Endothelial cell of umbilical vein (primary cell): ENCODE results near the gene RPL15. TPM values are rescaled to one million over a fixed set of nuclear protein-coding genes. Genes with fewer than 3 reads are reported as not detected.
A peak's percentile ranks its signal among the peaks of the same experiment; 100 is the strongest.

Source experiments
- BruUV-seq: library from RNA; stranded (reverse); fragments of 400-500 nt; replicated peaks from 2 replicates; lab custom pipeline; 2021; lab: Mats Ljungman, UMichigan
- CTCF ChIA-PET: fragments of 300-600, 350-600 bp; sonication (Branson Sonifier 250); formaldehyde crosslinking; loops from one replicate; lab custom pipeline; 2021; ENCODE audit warnings: antibody characterized with exemption, inconsistent platforms; lab: Charles Lee
- POLR2A ChIA-PET: fragments of 300-600, 350-600 bp; sonication (Branson Sonifier 250); formaldehyde crosslinking; loops from one replicate; lab custom pipeline; 2021; ENCODE audit warnings: antibody characterized with exemption, inconsistent platforms; lab: Charles Lee
- DNase-seq: peaks from one replicate; pipeline ENCODE4 v3.0.0-alpha.2; 2011; ENCODE audit warnings: low read depth, low spot score
- FAIRE-seq: peaks from 2 replicates; lab custom pipeline; 2011; peaks lifted over from hg19 to GRCh38; lab: Jason Lieb, UNC
- H2AFZ ChIP-seq: 2 replicates; pipeline ENCODE4 v1.6.0; 2012; ENCODE audit warnings: low read depth, low read length, control low read depth, inconsistent platforms
- H3K27ac ChIP-seq: 2 replicates; pipeline ENCODE4 v1.5.1; 2011; ENCODE audit warnings: low read depth, mild to moderate bottlenecking, control low read depth, low read length, moderate library complexity; ENCODE audit not compliant: insufficient read depth
- H3K27me3 ChIP-seq, 2 experiments: 2 replicates each; pipeline versions ENCODE4 v1.6.0 to v1.6.1; 2011; ENCODE audit warnings: low read length in 2 of 2, mixed read lengths in 1 of 2; ENCODE audit not compliant: control insufficient read depth in 2 of 2, insufficient read depth in 2 of 2
- H3K36me3 ChIP-seq, 2 experiments: 2 replicates in 1 of 2; 3 replicates in 1 of 2; pipeline ENCODE4 v1.5.1; 2011; ENCODE audit warnings: low read length in 2 of 2, mild to moderate bottlenecking in 1 of 2, moderate library complexity in 1 of 2; ENCODE audit not compliant: control insufficient read depth in 2 of 2, insufficient read depth in 2 of 2; ENCODE audit errors: extremely low read depth in 1 of 2
- H3K4me1 ChIP-seq: 3 replicates; pipeline ENCODE4 v1.5.1; 2011; ENCODE audit warnings: mild to moderate bottlenecking, low read length; ENCODE audit not compliant: control insufficient read depth, insufficient read depth; ENCODE audit errors: extremely low read depth
- H3K4me2 ChIP-seq: 2 replicates; pipeline ENCODE4 v1.6.1; 2011; ENCODE audit warnings: low read length, control low read depth, mixed read lengths; ENCODE audit not compliant: insufficient read depth
- H3K4me3 ChIP-seq, 3 experiments: fragments of 200-600 bp in 1 of 3; sonication (generic), shearing (Covaris generic) in 1 of 3; replicated peaks in 1 of 3; 2 replicates each; pipeline ENCODE4 v1.5.1; 2011 to 2016; ENCODE audit warnings: control low read depth in 3 of 3, low read length in 3 of 3, mild to moderate bottlenecking in 2 of 3, inconsistent platforms in 1 of 3, low read depth in 1 of 3, moderate library complexity in 1 of 3; ENCODE audit not compliant: insufficient read depth in 1 of 3
- H3K79me2 ChIP-seq: 2 replicates; pipeline ENCODE4 v1.6.0; 2012; ENCODE audit warnings: low read length, inconsistent platforms; ENCODE audit not compliant: control insufficient read depth, insufficient read depth
- H3K9ac ChIP-seq: replicated peaks from 2 replicates; pipeline ENCODE3; 2011; ENCODE audit warnings: low read length, control low read depth; ENCODE audit not compliant: insufficient read depth; ENCODE audit errors: extremely low read depth
- H3K9me1 ChIP-seq: replicated peaks from 3 replicates; pipeline ENCODE4 v1.6.0; 2011; ENCODE audit warnings: mild to moderate bottlenecking, low read length; ENCODE audit not compliant: control insufficient read depth, insufficient read depth; ENCODE audit errors: extremely low read depth
- H3K9me3 ChIP-seq: replicated peaks from 2 replicates; pipeline ENCODE4 v1.5.1; 2012; ENCODE audit warnings: low read length, inconsistent platforms; ENCODE audit not compliant: control insufficient read depth, insufficient read depth
- H4K20me1 ChIP-seq: replicated peaks from 2 replicates; pipeline ENCODE3; 2011; ENCODE audit warnings: mild to moderate bottlenecking, low read length; ENCODE audit not compliant: control insufficient read depth, insufficient read depth; ENCODE audit errors: extremely low read depth
- CTCF ChIP-seq, 2 donors: IDR thresholded peaks; 1 replicate in 1 of 2; 2 replicates in 1 of 2; pipeline ENCODE4 v1.5.1; 2011; ENCODE audit warnings: low read length in 2 of 2, mild to moderate bottlenecking in 2 of 2, moderate library complexity in 2 of 2, control low read depth in 1 of 2, inconsistent platforms in 1 of 2, low read depth in 1 of 2; ENCODE audit not compliant: insufficient read depth in 1 of 2; ENCODE audit errors: extremely low read depth in 1 of 2
- EZH2 ChIP-seq: IDR thresholded peaks from 2 replicates; pipeline ENCODE4 v1.6.1; 2012; ENCODE audit warnings: borderline replicate concordance, low read depth, mild to moderate bottlenecking, moderate library complexity, low read length, inconsistent platforms; ENCODE audit not compliant: severe bottlenecking
- GATA2 ChIP-seq: IDR thresholded peaks from 2 replicates; pipeline ENCODE4 v1.7.0; 2011; ENCODE audit warnings: low read depth, mild to moderate bottlenecking, moderate library complexity, mixed read lengths, low read length; ENCODE audit not compliant: insufficient read length, insufficient read depth
- JUN ChIP-seq: IDR thresholded peaks from 2 replicates; pipeline ENCODE4 v1.6.1; 2011; ENCODE audit warnings: borderline replicate concordance, low read depth; ENCODE audit not compliant: insufficient read length, insufficient read depth
- MAX ChIP-seq: IDR thresholded peaks from 2 replicates; pipeline ENCODE4 v1.6.1; 2011; ENCODE audit not compliant: insufficient read depth, insufficient read length
- POLR2A ChIP-seq: IDR thresholded peaks from 2 replicates; pipeline ENCODE4 v1.6.1; 2012; ENCODE audit warnings: low read depth, mild to moderate bottlenecking, control low read depth, low read length
- dilution Hi-C: fragments of 300-500 bp; cut with MboI; formaldehyde crosslinking; loops from one replicate; pipeline ENCODE4 v1.15.0; 2019; ENCODE audit warnings: low sequenced_read_pairs; ENCODE audit not compliant: extremely low pct_ligation_motif_present
- intact Hi-C: fragments of 100-400 bp; cut with micrococcal nuclease; formaldehyde crosslinking; loops from one replicate; pipeline ENCODE4 v1.10.0; 2022
- polyA plus RNA-seq, 4 experiments: library from polyadenylated mRNA; depleted of rRNA in 3 of 4; stranded (reverse) in 3 of 4; unstranded in 1 of 4; fragments of >200 nt; gene quantifications; 2 replicates each; pipeline versions ENCODE4 v1.2.1 to v1.2.3, GENCODE V29; 2011 to 2012; ENCODE audit warnings: missing spikeins in 1 of 4
- total RNA-seq: library from RNA; stranded (reverse); gene quantifications from 2 replicates; pipeline ENCODE4 v1.2.3, GENCODE V29; 2021

RPL15 gene
- total and polyA plus RNA-seq, 2 donors (not counting 3 experiments of a cell fraction or from before 2014, with no cell fraction given), result 1,901 to 5,777 TPM

- peaks cover 0 to 6% of the 10 kb centered on the region in 2 experiments for H3K36me3 ChIP-seq
- no peak overlapping the region for H3K4me2 ChIP-seq
- no TSS peak for BruUV-seq
- ChIA-PET POLR2A (interaction anchor here (0.8 to 1.1 kb wide), 2 partner anchors 28 to 57 kb away, joined by 4 to 8 read pairs; partner anchors contain the start of genes NKIRAS1 and RPL15), CTCF (interaction anchor here (0.7 to 1.7 kb wide), 57 partner anchors 10 to 1325 kb away, joined by 3 to 49 read pairs (median 4); partner anchors contain the start of genes NKIRAS1 and RPL15)
- TF ChIP-seq GATA2 (no peak), POLR2A (no peak), MAX (no peak), EZH2 (no peak), JUN (no peak), CTCF (IDR thresholded peaks at IDR 0.05; ENCODE audit: extremely low read depth in 1 of 2, insufficient read depth in 1 of 2, low read depth in 1 of 2, low read length in 2 of 2) (peak; percentile 50 to 53)
- H3K9ac ChIP-seq, result no peak overlapping the region
- no peaks in the 10 kb centered on the region for H3K27me3 ChIP-seq
- FAIRE-seq (no peak), DNase-seq (peak; percentile 79)
- intact Hi-C loops (loop anchor here (1.0 to 2.0 kb wide), 3 partner anchors 56 to 350 kb away; partner anchors contain the start of gene NR1D2), dilution Hi-C loops (no loop called here)
- H3K4me3 ChIP-seq, result no peak overlapping the region
- H3K9me1 ChIP-seq, result no peaks in the 10 kb centered on the region
- no peaks in the 10 kb centered on the region for H3K4me1 ChIP-seq
- no peaks in the 10 kb centered on the region for H3K9me3 ChIP-seq
- H2AFZ ChIP-seq, result no peak overlapping the region
- H3K79me2 ChIP-seq, result peaks cover 8% of the 10 kb centered on the region
- no peak overlapping the region for H3K27ac ChIP-seq
- H4K20me1 ChIP-seq, result peaks cover 5% of the 10 kb centered on the region
Measured at GRCh38 chr3:23888617-23889228, 28.2 kb upstream of the RPL15 start.
